Vagina (tissue), 2 donors: ENCODE results near the gene PMAIP1.

Experiments used
- POLR2A ChIP-seq, 2 donors: fragments of 450-650 bp; IDR thresholded peaks; one replicate each; pipeline ENCODE4 v1.6.1; 2017; ENCODE audit warnings: antibody characterized with exemption in 2 of 2, mild to moderate bottlenecking in 2 of 2, moderate library complexity in 2 of 2
- TF ChIP-seq, protein P1 (sequence below), 3 experiments: fragments of 450-650 bp in 2 of 3; fragments of 200-600 bp in 1 of 3; sonication (generic) in 1 of 3; IDR thresholded peaks; one replicate each; pipeline ENCODE4 v1.5.1; 2017 to 2019; ENCODE audit warnings: antibody characterized with exemption in 3 of 3, mild to moderate bottlenecking in 2 of 3, moderate library complexity in 2 of 3

DNA sequence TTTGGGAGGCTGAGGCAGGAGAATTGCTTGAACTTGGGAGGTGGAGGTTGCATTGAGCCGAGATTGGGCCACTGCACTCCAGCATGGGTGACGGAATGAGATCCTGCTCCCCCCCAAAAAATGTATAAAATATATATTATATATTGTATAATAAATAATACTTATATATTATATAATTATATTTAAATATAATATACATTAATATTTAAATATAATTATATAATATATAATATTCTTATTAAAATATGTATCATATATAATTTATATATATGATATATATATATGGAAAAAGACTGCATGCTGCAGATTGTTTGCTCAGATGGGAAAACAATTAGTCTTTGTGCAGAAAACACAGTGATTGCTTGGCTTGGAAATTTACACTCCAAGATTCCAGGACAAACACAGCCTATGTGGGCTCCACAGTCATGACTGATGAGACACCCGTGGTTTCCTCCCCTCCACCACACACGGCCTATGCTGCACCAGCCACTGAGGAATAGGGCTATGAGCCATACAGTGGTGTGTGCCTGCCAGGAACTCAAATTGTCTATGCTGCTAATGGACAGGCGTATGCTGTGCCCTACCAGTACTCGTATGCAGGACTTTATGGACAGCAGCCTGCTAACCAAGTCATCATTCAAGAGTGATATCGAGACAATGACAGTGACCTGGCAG lies 30.0 kb downstream of the PMAIP1 start:
- TF ChIP-seq POLR2A (IDR thresholded peaks at IDR 0.05): no peak
- TF ChIP-seq, protein P1, sequence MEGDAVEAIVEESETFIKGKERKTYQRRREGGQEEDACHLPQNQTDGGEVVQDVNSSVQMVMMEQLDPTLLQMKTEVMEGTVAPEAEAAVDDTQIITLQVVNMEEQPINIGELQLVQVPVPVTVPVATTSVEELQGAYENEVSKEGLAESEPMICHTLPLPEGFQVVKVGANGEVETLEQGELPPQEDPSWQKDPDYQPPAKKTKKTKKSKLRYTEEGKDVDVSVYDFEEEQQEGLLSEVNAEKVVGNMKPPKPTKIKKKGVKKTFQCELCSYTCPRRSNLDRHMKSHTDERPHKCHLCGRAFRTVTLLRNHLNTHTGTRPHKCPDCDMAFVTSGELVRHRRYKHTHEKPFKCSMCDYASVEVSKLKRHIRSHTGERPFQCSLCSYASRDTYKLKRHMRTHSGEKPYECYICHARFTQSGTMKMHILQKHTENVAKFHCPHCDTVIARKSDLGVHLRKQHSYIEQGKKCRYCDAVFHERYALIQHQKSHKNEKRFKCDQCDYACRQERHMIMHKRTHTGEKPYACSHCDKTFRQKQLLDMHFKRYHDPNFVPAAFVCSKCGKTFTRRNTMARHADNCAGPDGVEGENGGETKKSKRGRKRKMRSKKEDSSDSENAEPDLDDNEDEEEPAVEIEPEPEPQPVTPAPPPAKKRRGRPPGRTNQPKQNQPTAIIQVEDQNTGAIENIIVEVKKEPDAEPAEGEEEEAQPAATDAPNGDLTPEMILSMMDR (IDR thresholded peaks at IDR 0.05): no peak
